Measurements from ENCODE around the gene EPX.

DNA sequence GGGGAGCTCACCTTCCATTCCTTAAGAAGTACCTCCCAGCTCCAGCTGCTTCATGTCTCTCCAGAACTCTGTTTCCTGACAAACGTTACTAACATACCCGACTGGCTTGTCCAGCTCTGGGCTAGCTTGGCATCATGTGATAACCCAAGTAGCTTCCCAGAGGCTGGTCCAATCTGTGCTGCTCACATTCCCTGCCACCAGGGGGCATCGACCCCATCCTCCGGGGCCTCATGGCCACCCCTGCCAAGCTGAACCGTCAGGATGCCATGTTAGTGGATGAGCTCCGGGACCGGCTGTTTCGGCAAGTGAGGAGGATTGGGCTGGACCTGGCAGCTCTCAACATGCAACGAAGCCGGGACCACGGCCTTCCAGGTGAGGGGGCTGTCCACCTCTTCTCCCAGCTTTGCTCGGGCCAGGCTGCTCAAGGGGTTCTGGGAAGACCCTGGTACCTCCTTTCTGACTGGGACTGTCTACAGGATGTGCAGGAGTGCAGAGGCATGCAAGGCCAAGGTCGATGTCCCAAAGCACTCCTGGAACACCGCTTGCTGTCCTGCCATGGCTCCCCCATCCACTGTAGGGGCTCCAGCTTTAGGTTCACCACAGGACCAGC is 7.6 kb downstream of the EPX start:
- TF ChIP-seq, protein P1, sequence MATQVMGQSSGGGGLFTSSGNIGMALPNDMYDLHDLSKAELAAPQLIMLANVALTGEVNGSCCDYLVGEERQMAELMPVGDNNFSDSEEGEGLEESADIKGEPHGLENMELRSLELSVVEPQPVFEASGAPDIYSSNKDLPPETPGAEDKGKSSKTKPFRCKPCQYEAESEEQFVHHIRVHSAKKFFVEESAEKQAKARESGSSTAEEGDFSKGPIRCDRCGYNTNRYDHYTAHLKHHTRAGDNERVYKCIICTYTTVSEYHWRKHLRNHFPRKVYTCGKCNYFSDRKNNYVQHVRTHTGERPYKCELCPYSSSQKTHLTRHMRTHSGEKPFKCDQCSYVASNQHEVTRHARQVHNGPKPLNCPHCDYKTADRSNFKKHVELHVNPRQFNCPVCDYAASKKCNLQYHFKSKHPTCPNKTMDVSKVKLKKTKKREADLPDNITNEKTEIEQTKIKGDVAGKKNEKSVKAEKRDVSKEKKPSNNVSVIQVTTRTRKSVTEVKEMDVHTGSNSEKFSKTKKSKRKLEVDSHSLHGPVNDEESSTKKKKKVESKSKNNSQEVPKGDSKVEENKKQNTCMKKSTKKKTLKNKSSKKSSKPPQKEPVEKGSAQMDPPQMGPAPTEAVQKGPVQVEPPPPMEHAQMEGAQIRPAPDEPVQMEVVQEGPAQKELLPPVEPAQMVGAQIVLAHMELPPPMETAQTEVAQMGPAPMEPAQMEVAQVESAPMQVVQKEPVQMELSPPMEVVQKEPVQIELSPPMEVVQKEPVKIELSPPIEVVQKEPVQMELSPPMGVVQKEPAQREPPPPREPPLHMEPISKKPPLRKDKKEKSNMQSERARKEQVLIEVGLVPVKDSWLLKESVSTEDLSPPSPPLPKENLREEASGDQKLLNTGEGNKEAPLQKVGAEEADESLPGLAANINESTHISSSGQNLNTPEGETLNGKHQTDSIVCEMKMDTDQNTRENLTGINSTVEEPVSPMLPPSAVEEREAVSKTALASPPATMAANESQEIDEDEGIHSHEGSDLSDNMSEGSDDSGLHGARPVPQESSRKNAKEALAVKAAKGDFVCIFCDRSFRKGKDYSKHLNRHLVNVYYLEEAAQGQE (IDR thresholded peaks at IDR 0.05; ENCODE audit: insufficient replicate concordance, low read depth): no peak
- TF ChIP-seq, protein P2, sequence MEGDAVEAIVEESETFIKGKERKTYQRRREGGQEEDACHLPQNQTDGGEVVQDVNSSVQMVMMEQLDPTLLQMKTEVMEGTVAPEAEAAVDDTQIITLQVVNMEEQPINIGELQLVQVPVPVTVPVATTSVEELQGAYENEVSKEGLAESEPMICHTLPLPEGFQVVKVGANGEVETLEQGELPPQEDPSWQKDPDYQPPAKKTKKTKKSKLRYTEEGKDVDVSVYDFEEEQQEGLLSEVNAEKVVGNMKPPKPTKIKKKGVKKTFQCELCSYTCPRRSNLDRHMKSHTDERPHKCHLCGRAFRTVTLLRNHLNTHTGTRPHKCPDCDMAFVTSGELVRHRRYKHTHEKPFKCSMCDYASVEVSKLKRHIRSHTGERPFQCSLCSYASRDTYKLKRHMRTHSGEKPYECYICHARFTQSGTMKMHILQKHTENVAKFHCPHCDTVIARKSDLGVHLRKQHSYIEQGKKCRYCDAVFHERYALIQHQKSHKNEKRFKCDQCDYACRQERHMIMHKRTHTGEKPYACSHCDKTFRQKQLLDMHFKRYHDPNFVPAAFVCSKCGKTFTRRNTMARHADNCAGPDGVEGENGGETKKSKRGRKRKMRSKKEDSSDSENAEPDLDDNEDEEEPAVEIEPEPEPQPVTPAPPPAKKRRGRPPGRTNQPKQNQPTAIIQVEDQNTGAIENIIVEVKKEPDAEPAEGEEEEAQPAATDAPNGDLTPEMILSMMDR (IDR thresholded peaks at IDR 0.05; ENCODE audit: insufficient read depth, low read length): peak; percentile 21
- no peak for TF ChIP-seq POLR2AphosphoS5 (IDR thresholded peaks at IDR 0.05; ENCODE audit: low read depth)
- no peak for TF ChIP-seq SPI1 (IDR thresholded peaks at IDR 0.05; ENCODE audit: borderline replicate concordance, low read depth)
